Superior temporal gyrus (tissue), 1 donor: Measurements from ENCODE around the gene NME5.

Experiments
- DNase-seq: peaks from one replicate; pipeline ENCODE4 v3.0.0-alpha.2; 2016; ENCODE audit errors: extremely low spot score

NME5 gene

DNA sequence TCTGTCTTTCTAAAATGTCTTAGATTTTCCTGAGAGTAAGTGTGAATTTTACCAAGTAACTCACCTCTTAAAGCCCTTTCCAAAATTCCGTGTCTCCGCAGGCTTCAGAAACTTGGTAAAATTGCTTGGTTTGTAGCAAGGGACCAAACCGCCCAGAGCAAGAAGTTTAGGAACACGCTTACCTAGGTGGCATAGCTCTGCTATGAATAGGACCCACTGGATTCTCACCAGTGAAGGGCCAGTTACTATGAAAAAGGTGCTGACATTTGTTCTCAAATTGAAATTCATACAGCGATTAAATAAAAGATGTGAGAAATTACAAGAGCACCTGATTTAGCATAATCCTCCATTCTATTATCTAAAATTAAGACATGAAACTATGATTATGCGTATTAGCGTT, 6.7 kb downstream of the NME5 start:
- no peak for DNase-seq

DNA sequence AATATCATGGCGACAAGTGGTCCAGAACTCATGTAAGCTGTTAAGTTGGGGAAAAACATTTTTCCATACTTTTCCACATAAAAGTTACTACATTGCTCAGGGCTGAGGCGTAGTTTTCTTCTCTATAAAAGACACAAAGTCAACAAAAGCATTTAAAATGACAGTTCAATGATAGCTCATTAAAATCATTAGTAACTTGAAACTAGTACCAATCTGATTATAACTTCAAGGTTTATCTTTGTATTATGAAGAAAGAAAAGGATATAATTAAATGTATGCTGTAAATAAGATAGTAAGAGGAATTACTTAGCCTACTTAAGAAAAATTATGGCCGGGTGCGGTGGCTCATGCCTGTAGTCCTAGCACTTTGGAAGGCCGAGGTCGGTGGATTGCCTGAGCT, 9.9 kb downstream of the NME5 start:
- DNase-seq, result no peak

DNA sequence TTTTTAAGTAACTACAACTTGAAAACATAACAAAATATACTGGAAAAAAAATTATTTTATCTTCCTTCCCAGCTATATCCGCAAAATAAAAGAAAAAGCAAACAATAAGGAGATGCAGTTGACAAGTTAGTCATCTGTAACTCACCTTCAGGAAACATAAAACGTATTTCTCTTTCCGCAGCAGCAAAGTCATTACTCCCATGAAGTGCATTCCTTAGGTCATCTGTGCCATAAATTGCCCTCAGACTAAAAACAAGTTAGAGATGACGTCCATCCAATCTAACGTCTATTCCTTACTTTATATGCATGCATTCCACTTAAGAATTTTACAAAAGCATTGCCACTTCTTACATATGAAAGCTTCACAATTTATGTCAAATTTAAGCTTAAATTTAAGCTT, 10.9 kb downstream of the NME5 start:
- DNase-seq, result no peak

DNA sequence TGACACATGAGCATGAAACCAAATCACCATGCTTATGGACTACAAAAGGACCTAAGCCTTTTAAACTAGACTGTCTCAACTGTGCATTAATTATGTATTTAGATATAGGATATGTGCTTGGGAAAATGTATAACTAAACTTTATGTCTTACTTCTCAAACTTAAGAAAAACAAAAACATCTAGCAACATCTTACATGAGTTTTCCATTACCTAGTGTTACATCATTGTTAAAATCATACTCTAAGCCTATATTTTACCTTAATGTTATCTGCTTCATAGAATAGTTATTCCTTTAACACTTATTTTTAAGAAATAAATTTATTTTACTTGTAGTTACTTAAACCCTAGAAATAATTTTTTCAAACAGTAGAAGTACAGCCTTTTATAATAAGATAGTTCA, 24.0 kb downstream of the NME5 start:
- DNase-seq, result no peak

DNA sequence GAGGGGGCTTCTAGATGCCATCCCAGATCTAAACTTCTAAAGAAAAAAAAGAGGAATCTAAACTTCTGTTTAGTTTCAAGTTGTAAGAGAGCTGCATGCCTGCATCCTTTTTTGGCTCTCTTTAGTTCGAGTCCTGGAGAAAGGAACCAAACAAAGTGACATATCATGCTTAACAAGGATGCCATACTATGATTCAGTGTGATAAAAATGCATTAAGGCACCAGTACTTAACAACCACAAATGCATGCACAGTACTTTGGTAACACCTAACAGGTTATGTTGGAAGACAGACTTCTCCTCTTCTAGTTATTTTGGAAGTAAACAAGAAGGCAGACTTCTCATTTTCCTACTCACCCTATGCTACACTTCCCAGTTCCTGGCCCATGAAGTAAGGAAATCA, 27.3 kb downstream of the NME5 start:
- no peak for DNase-seq

DNA sequence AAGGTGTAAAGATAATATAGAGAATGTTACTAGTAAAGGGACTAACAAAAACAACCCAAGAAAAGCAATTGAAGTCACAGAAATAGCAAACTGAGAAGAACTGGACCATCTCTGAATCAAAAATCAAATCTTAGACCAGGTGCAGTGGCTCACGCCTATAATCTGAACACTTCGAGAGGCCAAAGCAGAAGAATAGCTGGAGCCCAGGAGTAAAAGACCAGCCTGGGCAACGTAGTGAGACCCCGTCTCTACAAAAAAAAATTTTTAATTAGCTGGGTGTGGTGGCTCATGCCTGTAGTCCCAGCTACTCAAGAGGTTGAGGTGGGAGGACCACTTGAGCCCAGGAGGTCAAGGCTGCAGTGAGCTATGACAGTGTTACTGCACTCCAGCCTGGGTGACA, 28.0 kb downstream of the NME5 start:
- DNase-seq, result no peak

DNA sequence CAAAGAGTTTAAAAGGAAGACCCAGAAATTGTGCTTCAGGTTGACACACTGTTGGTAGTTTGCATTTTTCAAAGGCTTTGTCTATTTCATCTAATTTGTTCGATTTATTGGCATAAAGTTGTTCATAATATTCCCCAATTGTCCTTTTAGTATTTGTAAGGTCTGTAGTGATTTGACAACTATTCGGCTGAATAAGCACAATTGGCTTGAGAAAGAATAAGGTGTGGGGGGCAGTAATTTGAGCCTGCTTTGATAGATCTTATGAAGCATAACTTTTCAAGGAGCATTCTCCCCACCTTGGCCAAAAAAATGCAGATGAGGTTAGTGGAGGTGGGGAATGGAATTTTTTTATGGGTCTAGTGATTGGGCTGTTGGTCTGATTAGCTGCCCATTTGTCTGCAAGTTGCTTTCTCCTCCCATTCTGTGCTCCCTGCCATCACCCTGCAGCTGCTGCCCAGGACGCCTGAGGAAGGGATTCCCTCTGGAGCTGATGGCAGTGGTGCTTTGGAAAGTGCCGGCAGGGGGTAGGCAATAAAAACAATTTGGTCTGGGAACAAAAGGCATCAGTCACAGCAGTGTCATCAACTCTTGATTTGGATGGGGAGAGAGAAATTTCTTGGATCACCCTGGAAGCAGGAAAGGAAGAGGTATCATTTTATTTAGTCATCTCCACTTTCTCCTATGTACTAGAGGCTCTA, 28.8 kb downstream of the NME5 start:
- DNase-seq, result no peak

DNA sequence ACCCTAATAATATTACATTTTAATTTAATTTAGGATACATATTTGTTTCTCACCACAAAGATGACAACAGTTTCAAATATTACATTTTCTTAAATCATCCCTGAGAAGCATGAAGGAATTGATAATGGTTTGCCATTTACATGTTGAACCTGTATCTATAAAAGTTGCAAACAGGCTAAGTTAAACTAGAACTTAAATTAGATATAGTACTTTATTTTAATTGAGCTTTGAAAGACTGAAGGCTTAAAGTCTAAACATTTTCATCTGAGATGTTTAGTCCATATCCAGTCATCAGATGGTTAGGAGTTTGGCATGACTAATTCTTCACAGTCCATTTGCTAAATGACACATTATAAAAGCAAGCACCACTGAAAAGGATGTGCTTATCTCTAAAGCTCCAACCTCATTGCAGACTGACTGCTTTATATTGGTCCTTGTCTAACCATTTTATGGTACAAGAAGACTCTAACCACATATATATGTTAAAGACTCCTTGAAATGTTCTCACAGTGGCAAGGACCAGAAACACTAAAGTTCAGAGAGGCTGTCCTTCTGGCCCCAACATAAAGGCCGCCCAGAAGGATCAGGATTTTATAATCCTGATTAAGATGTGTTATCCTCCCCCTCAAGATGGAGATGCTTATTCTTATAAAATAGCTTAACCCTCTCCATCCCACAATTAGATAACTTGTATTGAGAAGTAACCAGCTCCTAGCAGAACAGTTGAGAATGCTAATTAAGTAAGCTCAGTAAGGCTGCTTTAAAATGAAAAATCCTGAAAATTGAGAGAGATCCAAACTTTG, 29.6 kb downstream of the NME5 start:
- no peak for DNase-seq

DNA sequence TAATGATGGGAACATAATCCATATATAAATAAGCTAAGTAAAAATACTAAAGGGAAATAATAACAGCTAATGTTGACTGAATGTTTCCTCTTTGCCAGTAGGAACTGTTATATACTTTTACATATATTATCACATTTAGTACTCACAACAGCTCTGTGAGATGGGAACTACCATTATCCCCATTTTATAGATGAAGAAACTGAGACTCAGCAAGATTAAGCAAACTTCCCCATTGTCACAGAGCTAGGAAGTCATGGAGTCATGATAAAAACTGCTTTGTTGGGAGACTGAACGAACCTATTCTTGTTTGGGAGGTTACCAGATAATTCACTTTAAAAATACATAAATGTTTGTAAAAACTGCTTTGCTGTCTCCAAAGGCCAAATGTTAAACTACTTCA, 32.0 kb downstream of the NME5 start:
- no peak for DNase-seq

DNA sequence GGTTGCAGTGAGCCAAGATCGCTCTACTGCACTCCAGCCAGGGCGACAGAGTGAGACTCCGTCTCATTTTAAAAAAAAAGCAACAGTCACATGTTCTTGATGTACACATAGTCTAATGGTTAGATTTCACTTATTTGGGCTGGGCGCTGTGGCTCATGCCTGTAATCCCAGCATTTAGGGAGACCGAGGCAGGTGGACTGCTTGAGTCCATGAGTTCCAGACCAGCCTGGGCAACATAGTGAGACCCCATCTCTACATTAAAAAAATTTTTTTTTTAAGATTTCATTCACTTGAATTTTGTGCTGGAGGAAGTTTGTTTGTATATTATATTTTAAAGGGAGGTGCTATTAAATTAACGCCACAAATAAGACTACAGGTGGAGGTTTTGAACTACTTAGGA, 33.5 kb downstream of the NME5 start:
- no peak for DNase-seq

DNA sequence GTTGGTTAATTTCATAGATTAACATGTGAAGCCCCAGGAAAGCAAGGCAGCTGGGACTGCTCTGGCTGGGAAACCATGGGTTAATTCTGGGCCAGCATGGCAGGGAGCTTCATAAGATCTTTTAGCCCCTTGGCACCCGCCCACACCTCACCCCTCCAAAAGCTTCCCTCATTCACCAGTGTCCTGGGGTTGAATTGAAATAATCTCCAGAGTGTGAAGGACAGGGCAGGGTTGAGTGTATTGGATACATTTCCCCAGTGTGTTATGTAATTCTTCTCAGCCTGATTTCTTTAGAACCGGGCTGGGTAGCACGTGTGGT, 36.0 kb downstream of the NME5 start:
- DNase-seq, result no peak

DNA sequence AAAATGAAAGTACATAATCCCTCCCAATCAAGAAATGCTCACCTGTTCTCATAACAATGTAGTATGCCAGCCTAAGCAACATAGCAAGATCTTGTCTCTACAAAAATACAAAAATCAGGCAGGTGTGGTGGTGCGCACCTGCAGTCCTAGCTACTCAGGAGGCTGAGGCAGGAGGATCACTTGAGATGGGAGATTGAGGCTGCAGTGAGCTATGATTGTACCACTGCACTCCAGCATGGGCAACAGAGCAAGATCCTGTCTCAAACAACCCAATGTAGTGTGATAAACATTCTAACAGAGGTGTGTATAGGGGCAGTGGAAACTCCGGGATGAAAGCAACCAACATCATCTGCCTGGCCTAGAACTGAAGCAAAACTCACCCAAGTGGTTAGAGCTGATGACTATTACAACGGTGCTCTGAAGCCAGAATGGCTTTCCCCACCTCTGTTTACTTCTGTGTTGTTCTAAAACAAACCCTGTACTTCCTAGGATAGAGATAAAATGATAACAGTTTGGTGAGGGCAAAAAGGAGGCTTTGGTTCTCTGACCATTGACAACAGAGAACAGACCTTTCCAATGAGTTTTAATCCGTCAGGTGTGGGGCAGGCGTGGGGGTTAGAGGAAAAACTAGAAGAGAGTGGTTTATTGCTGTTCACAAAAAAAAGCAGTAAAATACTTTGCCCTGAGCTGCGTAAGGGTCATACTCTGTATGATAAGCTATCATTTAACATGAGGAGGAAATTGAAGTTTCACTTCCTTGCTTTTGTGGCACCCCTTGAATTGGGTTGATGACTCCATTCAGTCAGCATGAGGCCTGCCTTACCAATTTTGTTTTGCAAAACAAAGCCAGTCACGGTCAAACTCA, 36.5 kb downstream of the NME5 start:
- no peak for DNase-seq

DNA sequence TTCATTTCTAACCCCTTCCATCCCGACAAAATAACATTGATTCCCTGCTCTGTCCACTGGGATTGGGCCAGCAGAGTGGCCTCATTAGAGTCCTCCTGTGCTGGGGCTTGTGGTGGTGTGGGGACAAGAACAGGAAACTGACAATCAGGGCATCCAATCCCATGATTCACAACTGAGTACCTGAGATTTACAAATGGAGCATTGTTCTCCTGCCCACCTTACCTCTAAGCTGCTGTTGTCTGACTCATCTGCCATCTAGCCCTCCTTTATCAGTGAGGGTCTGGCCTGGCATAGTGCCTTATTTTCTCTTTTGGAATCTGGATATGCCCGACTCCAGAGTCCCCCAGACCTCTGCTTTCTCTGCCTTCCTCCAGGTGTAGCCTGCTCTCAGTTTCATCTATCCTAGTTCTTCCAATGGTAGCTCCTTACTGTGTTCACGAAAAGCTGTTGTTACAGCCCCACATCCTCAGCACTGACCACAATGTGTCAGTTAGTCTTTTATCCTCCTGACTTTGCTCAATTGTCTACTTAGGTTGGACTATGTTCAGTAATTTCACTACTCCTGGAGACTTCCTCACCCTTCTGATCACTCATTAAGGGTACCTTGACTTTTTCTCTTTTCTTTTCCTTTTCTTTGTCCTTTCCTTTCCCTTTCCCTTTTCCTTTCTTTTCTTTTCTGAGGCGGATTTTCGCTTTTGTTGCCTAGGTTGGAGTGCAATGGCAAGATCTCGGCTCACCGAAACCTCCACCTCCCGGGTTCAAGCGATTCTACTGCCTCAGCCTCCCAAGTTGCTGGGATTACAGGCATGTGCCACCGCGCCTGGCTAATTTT, 42.0 kb downstream of the NME5 start:
- no peak for DNase-seq

DNA sequence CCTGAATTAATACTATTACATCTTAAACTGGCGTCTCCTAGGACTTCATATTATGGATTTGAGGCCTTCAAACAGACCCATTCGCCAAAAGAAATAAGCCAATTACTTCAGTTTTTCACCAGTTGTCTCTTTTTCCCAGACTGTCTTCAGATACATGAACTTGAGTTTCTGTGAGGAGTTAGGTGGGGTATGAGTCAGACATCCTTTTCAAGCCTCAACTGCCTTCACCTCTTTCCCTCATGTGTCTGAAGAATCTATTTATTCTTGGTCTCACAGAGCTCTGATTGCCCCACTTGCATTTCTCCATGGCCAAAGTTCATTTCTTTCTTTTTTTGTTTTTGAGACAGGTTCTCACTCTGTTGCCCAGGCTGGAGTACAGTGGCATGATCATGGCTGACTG, 42.9 kb downstream of the NME5 start:
- DNase-seq, result no peak

DNA sequence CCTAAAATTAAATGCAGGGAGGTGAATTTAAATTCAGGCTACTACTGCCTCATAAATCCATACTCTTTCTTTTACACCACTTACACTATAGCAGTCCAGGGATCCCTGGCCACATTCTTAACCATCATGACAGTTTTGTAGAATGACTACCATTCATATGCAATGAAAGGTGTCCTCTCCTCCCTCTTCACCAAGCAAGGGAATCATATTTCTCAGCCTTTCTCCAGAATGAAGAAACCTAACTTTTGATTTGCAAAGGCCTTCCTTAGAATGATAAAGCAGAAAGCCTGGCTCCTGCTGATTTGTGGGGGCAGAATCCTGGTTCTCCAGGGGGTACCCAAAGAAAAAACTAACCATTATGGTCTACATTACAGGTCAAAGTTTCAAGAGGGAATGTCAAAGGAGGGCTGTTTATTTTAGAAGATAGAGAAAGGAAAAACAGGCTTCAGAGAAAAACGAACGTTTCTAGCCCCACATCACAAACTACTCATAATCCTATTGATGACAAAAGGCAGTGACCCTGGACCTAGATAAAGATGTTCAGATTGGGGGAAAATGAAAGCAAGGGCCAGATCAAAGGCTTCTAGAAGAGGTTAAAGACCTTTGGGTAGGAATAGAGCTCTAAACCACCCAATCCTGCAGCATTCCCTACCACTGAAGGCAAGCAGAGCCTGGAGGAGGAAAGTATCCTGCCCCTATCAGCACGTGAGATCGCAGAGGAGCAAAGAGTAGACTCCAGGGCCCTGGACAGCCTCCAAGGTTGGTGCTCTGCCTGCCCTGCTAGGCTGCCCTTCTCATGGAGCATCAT, 43.9 kb downstream of the NME5 start:
- no peak for DNase-seq

DNA sequence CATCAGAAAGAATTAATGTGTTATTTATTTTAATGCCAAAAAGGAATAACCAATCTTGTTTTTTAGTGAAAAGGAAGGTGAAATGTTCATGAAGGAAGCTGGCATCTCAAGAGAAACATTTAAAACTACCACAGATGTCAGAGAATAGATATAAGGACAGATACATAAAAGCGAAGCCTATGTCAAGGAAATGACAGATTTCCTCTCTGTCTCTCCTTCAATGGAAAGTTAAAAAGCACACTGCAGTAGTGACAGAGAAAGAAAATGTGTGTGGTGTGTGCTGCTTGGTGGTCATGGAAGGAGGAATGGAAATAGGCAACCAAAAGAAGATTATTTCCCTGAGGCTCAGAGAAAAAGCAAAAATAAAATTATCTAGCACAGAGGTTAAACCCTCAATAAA, 46.2 kb downstream of the NME5 start:
- DNase-seq, result no peak

DNA sequence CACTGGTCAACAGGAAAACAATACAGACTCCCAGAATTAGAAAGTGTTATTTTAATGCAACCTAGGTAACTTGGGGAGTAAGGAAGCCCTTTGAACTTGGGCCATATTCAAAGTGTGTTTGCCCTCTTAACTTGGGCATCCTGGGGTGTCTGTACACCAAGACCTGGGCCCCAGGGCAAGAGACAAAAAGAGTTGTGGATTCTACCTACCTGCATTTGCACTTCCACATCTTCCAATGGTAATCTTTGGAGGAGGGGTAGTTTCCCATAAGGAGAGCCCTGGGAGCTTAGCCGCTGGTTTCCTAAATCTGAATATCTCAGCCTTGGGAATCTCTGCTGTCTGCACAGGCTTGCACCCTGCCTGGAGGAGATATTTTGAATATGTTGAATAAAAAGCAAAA, 46.9 kb downstream of the NME5 start:
- no peak for DNase-seq

DNA sequence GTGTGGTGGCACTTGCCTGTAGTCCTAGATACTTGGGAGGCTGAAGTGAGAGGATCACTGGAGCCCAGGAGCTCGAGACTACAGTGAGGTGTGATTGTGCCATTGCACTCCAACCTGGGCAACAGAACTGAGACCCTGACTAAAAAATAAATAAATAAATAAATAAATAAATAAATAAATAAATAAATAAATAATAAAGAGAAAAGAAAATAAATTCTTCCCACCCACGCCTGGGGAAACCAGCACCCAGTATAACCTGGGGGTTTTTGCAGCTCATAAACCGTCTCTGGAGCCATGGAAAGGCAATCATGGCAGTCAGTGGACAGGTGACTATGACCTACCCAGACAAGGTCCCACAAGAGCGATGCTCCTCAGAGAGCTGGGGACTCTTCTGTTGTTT, 47.5 kb downstream of the NME5 start:
- DNase-seq, result no peak

DNA sequence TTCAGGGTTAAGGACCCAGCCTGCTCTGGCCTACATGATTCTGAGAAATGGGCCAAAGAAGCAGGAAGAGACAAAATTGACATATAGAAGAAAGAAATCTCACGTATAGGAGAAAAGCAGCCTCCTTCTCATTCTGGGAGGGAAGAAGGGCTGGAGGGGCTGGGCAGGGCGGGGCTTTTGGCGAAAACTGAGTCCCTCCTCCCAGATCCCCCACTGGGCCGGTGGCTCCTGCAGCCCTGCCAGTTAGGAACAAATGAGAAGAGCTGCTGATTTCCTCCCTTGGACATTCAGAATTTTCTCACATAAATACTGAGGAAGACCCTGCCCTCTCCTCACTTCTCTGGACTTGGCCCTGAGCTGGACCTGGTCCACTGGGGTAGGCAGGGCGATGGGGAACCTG, 55.5 kb downstream of the NME5 start, which contains the start of gene WNT8A:
WNT8A (plus strand) TSS at position 332 of the 400 bp plus-strand sequence. CDS start 95 bp downstream, outside the sequence.
- DNase-seq, result no peak

DNA sequence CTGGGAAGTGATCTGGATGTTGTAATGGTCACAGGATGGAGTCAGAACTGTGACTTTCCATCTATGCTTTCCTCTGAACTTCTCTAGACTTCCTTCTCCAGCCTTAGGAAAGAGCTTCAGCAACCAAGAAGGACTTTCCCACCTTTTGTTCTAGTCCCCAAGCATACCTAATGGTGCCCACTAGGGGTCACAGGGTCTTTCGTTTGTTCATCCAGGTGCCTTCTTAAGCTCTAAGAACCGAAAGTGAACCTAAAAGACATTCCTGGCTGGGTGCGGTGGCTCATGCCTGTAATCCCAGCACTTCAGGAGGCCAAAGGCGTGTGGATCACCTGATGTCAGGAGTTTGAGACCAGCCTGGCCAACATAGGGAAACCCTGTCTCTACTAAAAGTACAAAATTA, 57.2 kb downstream of the NME5 start:
- DNase-seq, result no peak
